ENCODE data around the gene NYAP2.

NYAP2 gene

GRCh38 chr2:225488743-225489142 lies 89.2 kb downstream of the NYAP2 start:
- DNase-seq, result no peak

GRCh38 chr2:225493420-225494099 lies 94.0 kb downstream of the NYAP2 start:
- DNase-seq, result no peak

- DNase-seq, result no peak
Observed at GRCh38 chr2:225494100-225494459, 94.6 kb downstream of the NYAP2 start.

GRCh38 chr2:225495706-225496105 lies 96.2 kb downstream of the NYAP2 start:
- DNase-seq, result no peak

GRCh38 chr2:225496568-225496967 lies 97.1 kb downstream of the NYAP2 start:
- DNase-seq, result no peak

- DNase-seq, result no peak
Observed at GRCh38 chr2:225497166-225497565, 97.7 kb downstream of the NYAP2 start.

GRCh38 chr2:225501022-225501421 lies 101.5 kb downstream of the NYAP2 start:
- no peak for DNase-seq

GRCh38 chr2:225502971-225503370 lies 103.5 kb downstream of the NYAP2 start:
- no peak for DNase-seq

- no peak for DNase-seq
Observed at GRCh38 chr2:225510796-225511195, 111.3 kb downstream of the NYAP2 start.

- no peak for DNase-seq
Observed at GRCh38 chr2:225512469-225512868, 113.0 kb downstream of the NYAP2 start.

GRCh38 chr2:225512876-225513540 lies 113.5 kb downstream of the NYAP2 start:
- no peak for DNase-seq

- DNase-seq, result no peak
Observed at GRCh38 chr2:225515033-225515432, 115.5 kb downstream of the NYAP2 start.

GRCh38 chr2:225526760-225527390 lies 127.4 kb downstream of the NYAP2 start:
- no peak for DNase-seq

GRCh38 chr2:225531559-225531958 lies 132.0 kb downstream of the NYAP2 start:
- no peak for DNase-seq

- no peak for DNase-seq
Observed at GRCh38 chr2:225532096-225532495, 132.6 kb downstream of the NYAP2 start.

GRCh38 chr2:225534037-225534436 lies 134.5 kb downstream of the NYAP2 start:
- no peak for DNase-seq

- no peak for DNase-seq
Observed at GRCh38 chr2:225534697-225535096, 135.2 kb downstream of the NYAP2 start.

GRCh38 chr2:225536036-225536435 lies 136.5 kb downstream of the NYAP2 start:
- DNase-seq, result no peak

GRCh38 chr2:225543626-225544025 lies 144.1 kb downstream of the NYAP2 start:
- no peak for DNase-seq

- no peak for DNase-seq
Observed at GRCh38 chr2:225556461-225556860, 157.0 kb downstream of the NYAP2 start.

GRCh38 chr2:225558399-225559071 lies 159.0 kb downstream of the NYAP2 start:
- DNase-seq, result no peak

- no peak for DNase-seq
Observed at GRCh38 chr2:225559072-225559415, 159.5 kb downstream of the NYAP2 start.

GRCh38 chr2:225566798-225567197 lies 167.3 kb downstream of the NYAP2 start:
- peak; percentile 25 for DNase-seq

GRCh38 chr2:225569995-225570394 lies 170.5 kb downstream of the NYAP2 start:
- no peak for DNase-seq

Measured in DMS153 (cell line).